T-helper 1 cell (primary cell): ENCODE measurements around the gene MCAT.
"Not testable (repeated sequence)": the region's sequence is repeated elsewhere in the genome, so short reads cannot be mapped to it uniquely, and the experiment has no call there.

Experiments used
- DNase-seq, 5 donors: peaks; one replicate each; pipeline ENCODE4 v3.0.0-alpha.2; 2012 to 2020

The MCAT gene

GRCh38 chr22:43118953-43119458 lies 24.2 kb downstream of the MCAT start:
- DNase-seq = no peak

DNA sequence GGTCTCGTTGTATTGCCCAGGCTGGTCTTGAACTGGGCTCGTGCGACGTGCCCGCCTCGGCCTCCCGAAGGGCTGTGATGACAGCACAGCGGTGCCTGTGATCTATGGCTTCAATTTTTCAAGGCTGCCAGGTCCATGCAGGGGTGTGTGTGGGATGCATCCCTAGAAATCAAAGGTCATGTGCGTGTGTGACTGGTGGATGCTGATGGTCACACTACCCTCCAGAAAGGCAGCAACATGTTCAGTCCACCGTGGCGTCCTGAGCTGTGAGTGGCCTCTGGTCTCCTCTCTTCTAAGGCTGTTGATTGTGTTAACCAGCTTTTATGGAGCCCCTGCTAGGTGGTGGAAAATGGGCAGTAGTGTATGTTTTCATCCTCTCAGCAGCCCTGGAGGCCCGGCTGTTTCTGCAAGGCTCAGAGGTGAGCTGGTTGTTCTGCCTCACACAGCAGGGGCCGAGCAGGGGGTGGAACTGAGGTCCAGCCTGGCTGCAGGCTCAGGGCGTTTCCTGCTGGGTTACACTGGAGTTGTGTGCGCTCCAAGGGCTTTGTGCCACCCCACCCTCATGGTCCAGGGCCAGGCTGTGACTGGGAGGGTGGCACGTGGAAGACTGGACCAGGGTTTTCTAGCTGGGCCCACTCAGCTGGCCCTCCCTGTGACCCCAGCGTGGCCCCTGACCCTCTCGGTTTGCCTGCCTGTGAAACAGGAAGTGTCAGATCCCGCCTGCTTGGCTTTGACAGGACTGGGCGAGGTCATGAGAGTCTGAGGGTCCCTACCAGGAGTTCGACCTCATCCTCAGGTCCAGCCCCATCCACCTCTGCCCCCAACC lies 25.0 kb downstream of the MCAT start:
- DNase-seq = no peak

- DNase-seq = no peak
These were observed 26.3 kb downstream of the MCAT start for GRCh38 chr22:43116932-43117331.

GRCh38 chr22:43114958-43115357 lies 28.2 kb downstream of the MCAT start:
- DNase-seq = no peak

DNA sequence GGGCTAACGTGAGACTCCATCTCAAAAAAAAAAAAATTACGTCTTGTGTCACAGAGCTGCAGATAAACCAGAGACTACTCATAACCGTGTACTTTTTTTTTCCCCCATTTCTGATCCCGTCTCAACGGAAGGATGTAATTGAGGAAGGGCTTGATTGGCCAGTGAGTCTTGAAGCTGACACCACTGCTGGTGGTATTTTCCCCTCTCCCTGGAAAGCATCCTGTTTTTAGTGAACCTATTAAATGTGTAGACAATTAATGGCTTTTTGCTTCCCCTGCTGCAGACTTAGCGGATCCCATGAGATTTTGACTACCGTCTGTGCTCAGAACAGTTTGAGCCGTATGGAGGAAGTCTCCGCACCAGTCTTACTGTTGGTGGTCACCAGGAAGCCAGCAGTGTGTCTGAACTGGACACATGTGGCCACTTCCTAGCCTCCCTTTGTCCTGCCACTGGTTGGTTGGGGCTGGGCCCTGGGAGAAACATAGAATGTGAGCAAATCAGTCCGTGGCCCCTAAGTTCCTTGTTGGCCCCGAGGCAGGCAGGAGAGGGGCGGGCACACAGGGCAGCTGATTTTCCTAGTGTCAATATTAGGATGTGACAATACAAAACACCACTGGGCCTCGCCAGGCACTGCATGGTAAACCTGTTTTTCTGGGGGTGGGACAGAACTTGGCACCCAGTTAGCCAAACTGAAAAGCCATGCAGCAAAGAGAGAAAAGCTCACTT lies 29.5 kb downstream of the MCAT start:
- DNase-seq = no peak

GRCh38 chr22:43110927-43111623 lies 32.1 kb downstream of the MCAT start:
- DNase-seq = peak in 3 of 5 donors; percentile 28 to 42 (median 33)

GRCh38 chr22:43110444-43110926 lies 32.7 kb downstream of the MCAT start, which contains the start of gene BIK:
Gene BIK, plus strand, starts transcription at chr22:43110750. Its CDS starts 13,273 bp downstream, at chr22:43124023.
- peak in 3 of 5 donors; percentile 23 to 40 (median 26) for DNase-seq

DNA sequence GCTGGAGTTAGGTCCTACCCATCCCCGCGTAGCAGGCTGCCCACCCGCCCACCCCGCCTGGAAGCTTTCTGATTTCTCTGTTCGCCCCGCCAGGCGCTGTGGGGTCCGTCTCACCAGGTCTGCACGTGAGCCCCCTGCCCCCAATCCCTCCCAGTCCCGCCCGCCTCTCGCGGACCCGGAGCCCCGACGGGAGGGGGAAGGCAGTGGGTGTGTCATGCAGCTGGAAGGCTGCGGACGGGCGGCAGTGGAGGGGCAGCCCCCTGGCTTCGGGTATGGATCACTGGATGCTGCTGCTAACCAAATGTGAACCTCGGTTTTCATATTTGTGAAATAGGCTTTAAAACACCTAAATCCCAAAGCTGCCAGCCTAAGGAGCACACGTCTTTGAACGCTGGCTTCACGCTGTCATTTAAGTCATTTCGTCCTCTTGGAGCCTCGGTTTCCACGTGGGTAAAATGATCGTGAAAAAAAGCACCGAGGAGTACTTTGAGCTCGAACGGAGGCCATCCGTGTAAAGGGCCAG lies 33.2 kb downstream of the MCAT start:
- no peak for DNase-seq

DNA sequence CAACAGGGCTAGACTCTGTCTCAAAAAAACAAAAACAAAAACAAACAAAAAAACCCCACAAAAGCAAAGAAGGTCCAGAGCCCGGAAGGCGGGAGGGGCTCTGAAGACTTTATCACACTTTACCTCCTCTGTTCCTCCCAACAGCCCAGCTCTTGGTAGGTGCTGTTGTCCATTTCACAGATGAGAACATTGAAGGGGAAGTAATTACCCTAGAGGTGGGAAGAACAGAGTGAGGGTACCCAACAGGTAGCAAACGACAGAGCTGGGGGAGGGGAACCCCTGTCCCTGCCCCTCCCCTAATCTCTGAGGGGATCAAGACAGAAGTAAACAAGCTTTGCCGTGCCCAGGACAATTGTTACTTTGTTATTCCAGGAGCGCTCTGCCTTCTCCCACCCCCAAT lies 33.7 kb downstream of the MCAT start:
- no peak for DNase-seq

DNA sequence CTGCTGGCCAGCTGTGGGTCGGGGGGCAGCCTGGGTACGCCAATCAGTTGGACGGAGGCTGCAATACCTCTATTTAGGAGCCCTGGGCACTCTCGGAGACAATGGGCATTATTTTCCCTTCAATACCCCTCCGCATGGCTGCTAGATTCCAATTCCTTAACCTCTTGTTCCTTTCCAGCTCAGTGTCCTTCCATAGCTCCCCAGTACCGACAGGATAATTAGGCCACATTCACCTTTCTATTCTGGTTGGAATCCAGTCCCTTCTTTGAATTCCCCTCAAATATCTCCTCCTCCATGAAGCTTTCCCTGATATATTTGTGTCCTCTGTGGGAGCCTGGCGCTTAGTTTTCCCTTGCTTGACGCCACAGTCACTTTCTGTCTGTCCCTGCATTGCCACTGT lies 36.9 kb downstream of the MCAT start:
- DNase-seq = no peak

- DNase-seq = not testable (repeated sequence)
These were observed 38.2 kb downstream of the MCAT start for GRCh38 chr22:43104950-43105349.

DNA sequence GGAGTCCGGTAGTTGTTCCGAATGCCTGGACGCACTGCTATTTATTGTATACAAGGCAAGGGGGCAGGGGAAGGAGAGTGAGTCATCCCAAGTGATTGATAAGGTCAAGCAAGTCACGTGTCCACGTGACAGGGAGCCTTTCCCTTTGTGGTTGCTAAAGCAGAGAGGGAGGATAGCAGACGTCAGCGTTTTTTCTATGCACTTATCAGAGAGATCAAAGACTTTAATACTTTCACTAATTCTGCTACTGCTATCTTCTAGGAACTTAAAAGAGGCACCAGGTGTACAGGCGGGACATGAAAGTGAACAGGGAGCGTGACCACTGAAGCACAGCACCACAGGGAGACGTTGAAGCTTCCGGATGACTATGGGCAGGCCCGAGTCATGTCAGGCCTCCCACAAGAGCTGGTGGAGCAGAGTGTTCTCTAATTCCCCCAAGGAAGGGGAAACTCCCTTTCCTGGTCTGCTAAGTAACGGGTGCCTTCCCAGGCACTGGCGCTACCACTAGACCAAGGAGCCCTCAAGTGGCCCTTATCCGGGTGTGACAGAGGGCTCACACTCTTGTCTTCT lies 39.1 kb downstream of the MCAT start:
- DNase-seq = peak in 2 of 5 donors; percentile 20 to 66

GRCh38 chr22:43101306-43101705 lies 41.9 kb downstream of the MCAT start:
- DNase-seq = no peak

DNA sequence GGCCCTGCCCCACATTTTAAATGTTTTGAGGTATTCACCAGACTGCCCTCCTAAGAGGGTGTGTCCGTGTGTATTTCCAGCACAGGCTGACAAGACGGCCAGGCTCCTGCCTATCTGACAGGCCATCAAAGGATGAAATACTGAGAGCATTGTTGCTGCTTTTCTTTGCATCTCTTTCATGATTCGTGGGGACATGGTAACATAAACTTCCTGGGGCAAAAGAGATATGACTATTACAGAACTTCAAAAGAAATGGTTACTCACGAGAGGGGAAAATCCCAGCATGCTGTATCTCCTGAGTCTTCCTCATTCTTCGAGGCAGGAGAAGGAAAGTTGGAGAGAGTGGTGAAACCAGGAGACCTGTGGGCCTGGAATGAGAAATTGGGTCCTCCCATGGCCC lies 43.0 kb downstream of the MCAT start:
- DNase-seq = no peak

GRCh38 chr22:43099095-43099494 lies 44.1 kb downstream of the MCAT start:
- no peak for DNase-seq

GRCh38 chr22:43098356-43098755 lies 44.8 kb downstream of the MCAT start:
- DNase-seq = no peak

- DNase-seq = no peak
These were observed 46.8 kb downstream of the MCAT start for GRCh38 chr22:43096420-43096819.

DNA sequence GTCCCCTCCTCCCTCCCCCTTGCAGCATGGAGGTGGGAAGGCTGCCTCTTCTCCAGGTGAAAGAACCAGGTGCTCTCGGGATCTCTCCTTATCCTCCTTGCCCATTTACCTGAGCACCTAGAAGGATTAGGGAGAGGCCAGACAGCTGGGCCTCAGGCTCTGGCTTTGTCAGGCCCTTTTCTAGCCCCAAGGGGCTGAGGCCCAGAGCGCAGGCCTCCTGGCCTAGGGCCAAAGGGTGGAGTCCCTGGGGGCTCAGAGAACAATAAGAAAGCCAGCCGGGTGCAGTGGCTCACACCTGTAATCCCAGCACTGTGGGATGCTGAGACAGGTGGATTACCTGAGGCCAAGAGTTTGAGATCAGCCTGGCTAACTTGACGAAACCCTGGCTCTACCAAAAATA lies 48.6 kb downstream of the MCAT start:
- no peak for DNase-seq

DNA sequence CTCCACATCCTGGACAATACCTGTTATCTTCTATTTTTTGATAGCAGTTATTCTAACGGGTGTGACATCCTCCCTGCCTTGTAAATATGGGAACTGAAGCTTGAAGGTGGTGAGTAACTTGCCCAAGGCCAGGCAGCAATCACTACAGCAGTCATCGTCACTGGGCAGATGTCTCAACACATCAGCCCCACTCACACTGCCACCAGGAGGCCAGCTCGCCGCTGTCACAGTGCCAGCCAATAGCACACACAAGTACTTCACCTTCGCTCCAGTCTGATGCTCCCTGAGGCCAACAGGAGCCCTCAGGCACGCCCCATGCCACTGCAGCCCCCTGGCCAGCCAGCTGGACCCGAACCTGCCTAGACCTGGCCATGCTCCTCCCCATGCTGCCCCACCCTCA lies 49.1 kb downstream of the MCAT start:
- DNase-seq = no peak

GRCh38 chr22:43092085-43092484 lies 51.1 kb downstream of the MCAT start:
- no peak for DNase-seq

DNA sequence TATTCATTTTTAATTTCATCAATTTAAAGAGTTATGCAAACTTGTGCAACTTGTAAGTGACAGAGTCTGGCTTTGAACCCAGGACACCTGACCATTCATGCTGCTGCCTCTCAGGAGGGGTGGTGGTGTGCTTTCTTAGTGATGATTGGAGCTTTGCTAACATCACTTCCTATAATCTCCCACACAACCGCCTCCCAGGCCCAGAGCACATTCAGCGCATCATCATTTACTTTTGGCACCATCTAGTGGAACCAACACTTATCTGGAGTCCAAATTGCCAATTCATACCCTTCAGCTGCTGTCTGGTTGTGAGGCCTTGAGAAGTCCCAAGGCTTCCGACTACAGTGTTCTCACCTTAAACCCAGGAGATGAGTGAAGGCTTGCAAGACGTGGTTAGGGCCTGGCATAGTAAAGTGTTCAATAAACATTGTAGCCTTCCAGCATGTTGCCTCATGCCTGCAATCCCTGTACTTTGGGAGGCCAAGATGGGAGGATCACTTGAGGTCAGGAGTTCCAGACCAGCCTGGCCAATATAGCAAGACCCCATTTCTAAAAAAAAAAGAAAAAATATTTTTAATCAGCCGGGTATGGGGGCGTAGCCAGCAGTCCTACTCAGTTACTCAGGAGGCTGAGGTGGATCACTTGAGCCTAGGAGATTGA lies 52.9 kb downstream of the MCAT start:
- DNase-seq = peak in 2 of 5 donors; percentile 13 to 72
